ENCODE results near the gene GPR176.
A peak's percentile ranks its signal among the peaks of the same experiment; 100 is the strongest.

The GPR176 gene, protein sequence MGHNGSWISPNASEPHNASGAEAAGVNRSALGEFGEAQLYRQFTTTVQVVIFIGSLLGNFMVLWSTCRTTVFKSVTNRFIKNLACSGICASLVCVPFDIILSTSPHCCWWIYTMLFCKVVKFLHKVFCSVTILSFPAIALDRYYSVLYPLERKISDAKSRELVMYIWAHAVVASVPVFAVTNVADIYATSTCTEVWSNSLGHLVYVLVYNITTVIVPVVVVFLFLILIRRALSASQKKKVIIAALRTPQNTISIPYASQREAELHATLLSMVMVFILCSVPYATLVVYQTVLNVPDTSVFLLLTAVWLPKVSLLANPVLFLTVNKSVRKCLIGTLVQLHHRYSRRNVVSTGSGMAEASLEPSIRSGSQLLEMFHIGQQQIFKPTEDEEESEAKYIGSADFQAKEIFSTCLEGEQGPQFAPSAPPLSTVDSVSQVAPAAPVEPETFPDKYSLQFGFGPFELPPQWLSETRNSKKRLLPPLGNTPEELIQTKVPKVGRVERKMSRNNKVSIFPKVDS

GRCh38 chr15:39919748-39920509 lies at the start of gene GPR176:
Gene GPR176 (minus strand): TSS chr15:39920266. CDS start chr15:39920026, 240 bp downstream.
- peak; percentile 39 for DNase-seq

DNA sequence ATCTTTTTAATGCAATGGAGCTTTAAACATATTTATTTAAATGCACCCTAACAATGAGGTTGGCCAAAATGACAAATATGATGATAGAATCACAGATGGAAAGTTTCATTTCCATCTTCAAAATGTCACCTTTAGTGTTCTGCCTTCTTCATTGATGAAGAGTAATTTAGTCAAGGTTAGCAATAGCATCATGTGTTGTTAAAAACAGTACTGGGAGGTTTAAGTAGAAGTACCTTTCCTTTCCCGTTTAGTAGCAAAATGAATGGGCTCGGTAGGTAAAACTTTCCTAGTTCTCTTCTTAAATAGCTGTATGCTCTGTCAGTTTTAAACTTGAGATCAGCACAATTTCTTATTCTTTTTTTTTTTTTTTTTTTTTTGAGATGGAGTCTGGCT lies 48.9 kb upstream of the GPR176 start:
- no peak for DNase-seq

DNA sequence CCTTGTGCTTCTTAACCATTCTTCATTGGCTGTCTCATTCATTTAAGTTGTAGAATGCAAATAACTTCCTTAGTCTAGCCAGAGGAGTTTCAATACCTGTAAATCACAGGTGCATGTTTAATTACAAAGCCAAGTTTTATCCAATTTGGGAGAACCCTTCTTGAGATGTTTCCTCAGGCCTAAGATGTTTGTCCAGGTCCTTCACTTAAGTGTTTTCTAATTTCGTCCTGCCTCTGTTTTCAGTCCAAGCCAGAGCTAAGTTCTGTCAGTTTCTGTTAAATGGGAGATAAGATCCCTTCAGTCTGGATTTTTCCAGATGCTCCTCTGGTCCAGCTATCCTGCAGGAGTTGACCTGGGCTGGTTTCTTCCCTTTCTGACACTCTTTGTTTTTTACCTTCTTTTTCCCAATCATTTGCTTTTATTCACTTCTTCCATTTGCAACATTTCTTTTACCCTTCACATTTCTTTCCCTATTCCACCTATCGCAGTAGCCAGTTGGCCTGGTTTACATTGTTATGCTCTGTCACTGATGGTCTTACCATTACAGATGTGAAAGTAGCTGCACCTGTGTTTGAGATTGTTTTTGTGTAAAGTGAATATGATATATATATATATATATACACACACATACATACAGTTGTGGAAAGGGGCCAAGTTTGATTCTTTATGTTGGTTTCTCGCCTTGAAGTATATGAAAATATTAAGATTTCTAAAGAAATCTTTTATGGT lies 48.4 kb upstream of the GPR176 start:
- no peak for DNase-seq

GRCh38 chr15:39966521-39966920 lies 46.5 kb upstream of the GPR176 start:
- no peak for DNase-seq

GRCh38 chr15:39963786-39964185 lies 43.7 kb upstream of the GPR176 start:
- DNase-seq: no peak

- no peak for DNase-seq
Measured at GRCh38 chr15:39961051-39961450, 41.0 kb upstream of the GPR176 start.

DNA sequence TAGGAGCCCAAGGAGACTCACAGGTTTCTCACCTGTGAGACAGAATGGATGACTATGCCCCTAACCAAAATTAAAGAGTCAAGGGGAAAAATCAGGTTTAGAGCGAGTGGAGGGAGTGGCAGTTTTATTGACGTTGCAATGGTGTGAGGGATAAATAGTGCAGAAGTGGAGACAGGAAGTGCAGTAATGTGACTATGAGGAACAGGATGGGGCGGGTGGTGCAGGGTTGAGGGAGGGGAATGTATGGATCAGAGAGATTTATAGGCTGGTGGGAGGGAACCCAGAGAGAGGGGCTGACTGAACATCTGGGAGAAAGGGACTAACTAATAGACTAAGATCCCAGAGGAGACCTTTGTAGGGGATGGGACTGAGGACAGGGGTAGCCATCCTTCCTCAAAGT lies 40.3 kb upstream of the GPR176 start:
- DNase-seq: no peak

DNA sequence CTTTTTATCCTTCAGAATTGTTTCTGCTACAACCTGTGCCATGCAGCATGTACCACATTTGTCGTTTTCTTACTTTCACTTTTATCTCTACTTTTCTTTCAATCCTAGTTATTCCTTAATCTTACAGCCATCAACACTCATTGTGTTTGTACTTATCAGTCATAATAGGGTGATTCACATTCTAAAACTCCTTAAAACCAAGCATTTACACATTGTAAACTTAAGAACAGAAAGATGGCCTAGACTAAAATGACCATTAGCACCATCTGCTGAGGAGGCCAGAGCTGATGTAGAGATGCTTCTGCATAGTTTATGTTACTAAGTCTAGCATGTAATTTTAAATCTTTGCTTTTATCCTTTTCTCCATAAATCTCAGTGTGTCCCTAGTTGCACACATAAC lies 39.3 kb upstream of the GPR176 start:
- DNase-seq: no peak

DNA sequence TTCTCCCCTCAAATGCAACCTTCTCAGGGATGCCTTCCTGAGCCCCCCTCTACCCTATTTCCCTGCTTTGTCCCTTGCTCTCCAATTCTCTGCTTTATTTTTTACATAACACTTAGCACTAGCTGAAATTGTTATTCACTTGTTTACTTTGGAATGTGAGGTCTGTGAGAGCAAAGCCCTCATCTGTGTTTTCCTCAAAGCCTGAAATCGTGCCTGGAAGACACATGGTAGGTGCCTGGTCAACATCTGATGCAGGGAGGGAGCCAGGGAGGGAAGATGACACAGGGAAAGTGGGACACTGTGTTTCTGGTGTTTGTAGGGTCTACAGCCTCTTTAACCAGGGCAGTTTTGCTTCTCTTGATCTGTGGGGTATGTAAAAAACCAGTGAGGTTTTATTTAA lies 37.4 kb upstream of the GPR176 start:
- DNase-seq: no peak

- no peak for DNase-seq
Measured at GRCh38 chr15:39953521-39953920, 33.5 kb upstream of the GPR176 start.

DNA sequence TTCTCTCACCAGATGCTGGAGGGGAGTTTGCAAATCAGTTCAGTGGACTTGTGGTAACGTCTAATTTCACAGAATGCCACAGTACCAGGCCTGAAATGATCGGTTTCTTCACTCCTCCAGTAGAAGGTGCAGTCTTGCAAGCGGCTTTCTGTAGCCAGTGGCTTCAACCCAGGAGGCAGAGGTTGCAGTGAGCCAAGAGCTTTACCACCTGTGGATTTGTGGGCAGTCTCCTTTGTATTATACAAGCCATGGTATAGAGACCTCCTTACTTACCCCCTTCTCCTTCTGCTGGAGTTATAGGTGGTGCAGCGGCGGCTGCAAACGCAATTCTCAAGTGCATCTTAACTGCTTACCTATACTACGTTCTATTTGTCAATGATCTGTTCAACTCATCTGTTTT lies 31.5 kb upstream of the GPR176 start:
- no peak for DNase-seq

GRCh38 chr15:39948817-39949216 lies 28.8 kb upstream of the GPR176 start:
- DNase-seq: no peak

DNA sequence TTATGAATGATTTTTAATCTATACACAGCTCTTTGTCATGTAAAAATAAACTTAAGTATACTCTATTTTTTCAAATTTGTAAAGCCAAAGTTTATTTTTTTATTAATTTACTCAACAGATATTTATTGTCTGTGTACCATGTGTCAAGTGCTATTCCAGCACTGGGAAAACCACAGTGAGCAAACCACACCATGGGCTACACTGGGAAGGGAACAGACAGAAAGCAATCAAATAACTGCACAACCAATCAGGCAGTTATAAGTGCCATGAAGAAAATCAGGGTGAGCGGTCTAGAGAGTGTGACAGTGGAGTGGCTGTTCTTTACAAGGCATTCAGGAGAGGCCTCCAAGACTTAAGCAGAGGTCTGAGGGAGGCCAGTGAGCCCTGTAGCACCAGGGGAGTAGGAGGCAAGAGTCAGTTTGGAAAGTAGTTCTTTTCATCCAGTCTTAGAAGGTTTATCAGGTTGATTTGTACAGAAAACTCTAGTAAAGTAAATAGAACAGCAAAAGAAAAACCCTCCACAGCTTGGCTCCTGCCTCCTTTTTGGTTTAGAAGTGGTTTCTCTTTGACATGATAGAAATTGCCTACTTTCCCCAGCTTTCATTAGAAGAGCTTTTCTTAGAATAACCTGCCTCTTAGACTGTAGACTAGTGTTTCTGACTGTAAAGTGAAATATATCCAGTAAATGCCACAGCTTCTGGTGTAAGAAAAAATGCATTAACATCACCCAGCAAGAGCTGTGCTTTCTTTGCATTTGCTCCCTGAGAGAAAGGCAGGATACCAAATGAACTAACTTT lies 27.5 kb upstream of the GPR176 start:
- DNase-seq: no peak

GRCh38 chr15:39946862-39947261 lies 26.8 kb upstream of the GPR176 start:
- DNase-seq: no peak

DNA sequence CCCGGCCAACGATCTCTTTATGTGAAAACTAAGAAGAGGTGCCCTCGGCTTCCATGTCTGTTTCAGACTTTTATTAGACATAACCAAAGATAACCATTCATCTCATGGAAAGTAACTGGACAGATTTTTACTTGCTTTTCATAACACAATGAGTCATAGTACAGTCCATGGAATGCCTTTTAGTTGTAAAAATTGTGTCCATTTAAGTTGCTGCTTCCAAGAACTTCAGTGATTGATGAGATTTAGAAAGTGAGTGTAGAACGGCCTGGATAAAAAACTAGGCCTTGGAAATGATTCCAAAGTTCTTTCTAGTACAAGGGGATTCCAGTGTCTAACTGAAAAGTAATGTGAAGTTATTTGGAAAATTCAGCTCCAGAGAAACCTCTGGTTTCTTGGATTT lies 24.7 kb upstream of the GPR176 start:
- DNase-seq: no peak

DNA sequence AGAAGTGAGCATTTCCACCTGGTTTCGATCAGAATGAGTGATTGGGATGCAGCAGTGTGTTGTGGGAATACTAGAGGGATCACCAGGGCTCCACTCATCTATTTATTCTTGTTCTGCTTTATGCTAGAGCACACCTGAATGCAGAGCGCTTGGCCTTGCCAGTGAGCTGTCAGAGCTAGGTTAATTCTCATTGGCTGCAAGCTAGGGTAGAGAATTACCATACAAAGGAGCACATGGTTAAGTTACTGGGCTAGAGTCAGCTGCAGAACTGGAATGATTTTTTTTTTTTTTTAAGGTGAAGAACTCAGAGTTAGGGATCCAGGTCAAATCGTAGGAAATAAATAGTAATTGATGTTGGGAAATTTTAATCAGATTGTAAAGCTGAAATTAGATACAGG lies 22.7 kb upstream of the GPR176 start:
- DNase-seq: no peak

DNA sequence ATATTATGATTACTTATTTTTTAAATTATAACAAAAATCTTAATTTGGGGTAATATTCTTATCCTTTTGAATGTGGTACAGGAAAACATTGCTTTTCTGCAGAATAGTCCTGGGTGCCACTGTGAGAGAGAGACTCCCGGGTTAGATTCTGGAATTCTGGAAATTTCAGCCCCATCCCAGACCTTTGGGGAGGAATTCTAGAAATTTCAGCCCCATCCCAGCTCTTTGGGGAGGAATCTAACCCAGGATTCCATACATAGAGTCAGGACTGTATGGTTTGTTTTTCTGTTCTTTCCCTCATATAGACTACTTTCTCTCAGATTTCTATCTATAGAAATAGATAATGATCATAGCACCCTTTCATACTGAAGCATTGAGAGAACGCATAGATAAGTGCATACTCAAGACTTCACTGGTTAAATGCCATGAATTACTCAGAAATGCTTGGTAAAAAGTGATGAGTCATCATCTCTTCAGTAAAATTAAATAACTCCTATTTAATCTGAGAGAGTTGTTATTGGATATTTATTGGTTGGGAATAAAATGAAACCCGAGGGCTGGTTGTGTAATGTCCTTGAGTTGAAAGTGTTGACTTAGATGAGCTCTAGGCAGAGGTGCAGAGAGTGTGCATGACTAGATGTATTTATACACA lies 22.2 kb upstream of the GPR176 start:
- DNase-seq: no peak

- DNase-seq: no peak
Measured at GRCh38 chr15:39939487-39940452, 19.7 kb upstream of the GPR176 start.

- DNase-seq: no peak
Measured at GRCh38 chr15:39937696-39938095, 17.6 kb upstream of the GPR176 start.

DNA sequence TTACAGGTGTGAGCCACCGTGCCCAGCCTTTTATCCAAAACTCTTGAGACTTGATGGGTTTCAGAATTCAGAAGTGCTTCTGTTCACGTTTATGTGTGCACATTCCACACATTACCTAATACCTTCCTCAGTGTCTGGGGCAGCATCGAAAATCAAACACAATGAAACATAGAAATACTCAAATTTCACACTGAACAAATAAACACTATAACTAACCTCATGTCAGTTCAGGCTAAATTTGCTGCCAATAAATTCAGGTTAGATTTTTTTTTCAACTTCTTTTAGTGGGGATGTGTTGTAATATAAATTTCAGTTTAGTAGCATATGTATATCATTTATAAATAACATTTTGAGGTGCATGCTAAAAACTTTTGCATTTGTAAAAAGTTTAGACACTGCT lies 16.6 kb upstream of the GPR176 start:
- DNase-seq: no peak

DNA sequence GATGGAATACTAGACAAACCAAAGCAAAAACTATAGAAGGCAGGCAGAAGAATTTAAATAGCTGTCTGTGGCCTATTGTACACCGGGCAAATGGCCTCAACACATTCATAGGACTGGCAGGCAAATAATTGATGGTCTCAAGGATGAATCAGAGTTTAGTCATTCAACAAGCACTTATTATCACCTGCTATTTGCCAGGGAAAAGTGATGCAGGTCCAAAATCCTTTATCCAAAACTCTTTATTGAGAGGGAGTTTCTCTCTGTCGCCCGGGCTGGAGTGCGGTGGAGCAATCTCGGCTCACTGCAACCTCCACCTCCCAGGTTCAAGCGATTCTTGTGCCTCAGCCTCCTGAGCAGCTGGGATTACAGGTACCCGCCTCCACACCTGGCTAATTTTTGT lies 16.1 kb upstream of the GPR176 start:
- peak; percentile 51 for DNase-seq

Data from kidney glomerular epithelial cell (primary cell).